Epithelial cell of esophagus (primary cell): ENCODE measurements around the gene TTC38.

ENCODE experiments used
- DNase-seq: peaks from one replicate; pipeline ENCODE4 v3.0.0; 2010; ENCODE audit warnings: low read depth
- H3K4me3 ChIP-seq: 2 replicates; pipeline ENCODE4 v1.5.1; 2011; ENCODE audit warnings: mild to moderate bottlenecking, low read length, control low read depth
- TF ChIP-seq, protein P1 (sequence below): IDR thresholded peaks from 2 replicates; pipeline ENCODE4 v1.5.1; 2011; ENCODE audit warnings: low read depth, mild to moderate bottlenecking, low read length, control low read depth, inconsistent platforms; ENCODE audit not compliant: insufficient read depth; ENCODE audit errors: missing control alignments

TTC38 gene

DNA sequence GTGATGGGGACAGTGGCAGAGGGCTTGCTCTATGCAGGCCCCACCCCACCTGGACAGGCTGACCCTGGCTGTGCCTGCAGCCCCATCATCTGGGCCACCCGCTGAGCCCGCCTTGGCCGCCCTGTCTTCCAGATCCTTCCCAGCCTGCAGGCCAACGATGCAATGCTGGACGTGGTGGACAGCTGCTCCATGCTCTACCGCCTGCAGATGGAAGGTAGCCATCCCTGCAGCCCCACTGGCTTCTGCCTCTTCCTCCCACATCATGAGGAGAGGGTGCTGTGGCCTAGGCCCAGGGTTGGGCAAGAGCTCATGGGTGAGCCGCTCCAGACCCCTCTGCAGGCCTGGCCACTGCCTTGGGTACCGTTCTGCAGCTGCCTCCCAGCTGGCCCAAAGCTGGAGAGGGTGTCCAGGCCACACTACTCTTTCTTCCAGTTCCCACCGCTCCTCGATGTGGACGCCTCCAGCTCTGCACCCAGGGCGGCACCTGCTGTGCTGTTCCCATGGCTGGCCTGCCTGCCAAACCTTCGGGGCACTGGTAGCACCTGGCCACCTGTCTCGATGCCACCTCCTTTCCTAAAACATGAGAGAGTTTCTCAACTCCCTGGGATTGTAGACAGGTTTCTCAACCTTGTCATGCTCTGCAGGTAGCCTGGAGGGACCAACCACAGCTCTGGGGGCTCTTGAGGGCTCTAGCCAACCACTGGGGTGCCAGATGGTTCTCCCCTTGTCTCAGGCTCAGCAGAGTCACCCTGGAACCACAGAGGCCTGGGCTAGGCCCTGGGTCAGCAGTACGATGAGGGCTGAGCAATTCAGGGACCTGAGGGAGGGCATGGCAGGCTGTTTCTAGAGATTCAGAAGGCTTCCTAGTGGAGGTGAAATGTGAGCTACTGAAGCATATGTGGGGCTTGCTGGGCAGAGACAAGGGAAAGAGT, 19.4 kb downstream of the TTC38 start:
- no peak overlapping the region for H3K4me3 ChIP-seq
- TF ChIP-seq, protein P1, sequence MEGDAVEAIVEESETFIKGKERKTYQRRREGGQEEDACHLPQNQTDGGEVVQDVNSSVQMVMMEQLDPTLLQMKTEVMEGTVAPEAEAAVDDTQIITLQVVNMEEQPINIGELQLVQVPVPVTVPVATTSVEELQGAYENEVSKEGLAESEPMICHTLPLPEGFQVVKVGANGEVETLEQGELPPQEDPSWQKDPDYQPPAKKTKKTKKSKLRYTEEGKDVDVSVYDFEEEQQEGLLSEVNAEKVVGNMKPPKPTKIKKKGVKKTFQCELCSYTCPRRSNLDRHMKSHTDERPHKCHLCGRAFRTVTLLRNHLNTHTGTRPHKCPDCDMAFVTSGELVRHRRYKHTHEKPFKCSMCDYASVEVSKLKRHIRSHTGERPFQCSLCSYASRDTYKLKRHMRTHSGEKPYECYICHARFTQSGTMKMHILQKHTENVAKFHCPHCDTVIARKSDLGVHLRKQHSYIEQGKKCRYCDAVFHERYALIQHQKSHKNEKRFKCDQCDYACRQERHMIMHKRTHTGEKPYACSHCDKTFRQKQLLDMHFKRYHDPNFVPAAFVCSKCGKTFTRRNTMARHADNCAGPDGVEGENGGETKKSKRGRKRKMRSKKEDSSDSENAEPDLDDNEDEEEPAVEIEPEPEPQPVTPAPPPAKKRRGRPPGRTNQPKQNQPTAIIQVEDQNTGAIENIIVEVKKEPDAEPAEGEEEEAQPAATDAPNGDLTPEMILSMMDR: no peak
- no peak for DNase-seq

DNA sequence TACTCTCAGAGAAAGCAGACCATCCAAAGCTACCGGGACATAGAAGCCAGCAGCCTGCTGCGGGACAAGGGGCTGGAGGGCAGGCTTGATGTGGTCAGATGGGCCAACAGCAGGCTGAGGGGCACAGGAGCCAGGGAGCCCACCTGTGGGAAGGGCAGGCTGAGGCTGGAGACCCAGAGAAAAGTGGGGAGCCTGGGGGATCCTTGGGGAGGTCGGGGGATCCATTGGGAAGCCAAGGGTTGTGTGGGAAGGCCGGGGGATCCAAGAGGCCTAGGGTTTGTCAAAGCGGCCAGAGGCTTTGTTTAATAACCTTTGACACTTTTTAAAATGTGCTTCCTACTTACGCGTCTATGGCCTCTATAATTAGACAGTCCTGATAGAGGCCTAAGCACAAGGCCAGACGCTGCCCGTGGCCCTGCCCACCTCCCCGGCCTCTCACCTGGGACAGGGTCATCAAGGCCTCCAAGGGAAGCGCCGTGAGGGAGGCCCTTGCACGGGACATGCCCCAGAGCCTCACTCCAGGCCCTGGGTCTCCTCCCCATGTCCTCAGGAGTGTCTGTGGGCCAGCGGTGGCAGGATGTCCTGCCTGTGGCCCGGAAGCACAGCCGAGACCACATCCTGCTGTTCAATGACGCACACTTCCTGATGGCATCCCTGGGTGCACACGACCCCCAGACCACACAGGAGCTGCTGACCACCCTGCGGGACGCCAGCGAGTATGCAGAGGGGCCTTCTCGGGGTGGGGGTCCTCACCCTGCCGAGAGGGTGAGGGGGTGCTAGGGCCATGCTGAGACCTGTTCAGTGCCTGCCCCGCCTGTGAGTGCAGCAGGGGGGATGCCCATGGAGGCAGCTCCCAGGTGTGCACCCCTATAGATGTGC, 20.3 kb downstream of the TTC38 start:
- TF ChIP-seq, protein P1: no peak
- DNase-seq: no peak
- no peak overlapping the region for H3K4me3 ChIP-seq

DNA sequence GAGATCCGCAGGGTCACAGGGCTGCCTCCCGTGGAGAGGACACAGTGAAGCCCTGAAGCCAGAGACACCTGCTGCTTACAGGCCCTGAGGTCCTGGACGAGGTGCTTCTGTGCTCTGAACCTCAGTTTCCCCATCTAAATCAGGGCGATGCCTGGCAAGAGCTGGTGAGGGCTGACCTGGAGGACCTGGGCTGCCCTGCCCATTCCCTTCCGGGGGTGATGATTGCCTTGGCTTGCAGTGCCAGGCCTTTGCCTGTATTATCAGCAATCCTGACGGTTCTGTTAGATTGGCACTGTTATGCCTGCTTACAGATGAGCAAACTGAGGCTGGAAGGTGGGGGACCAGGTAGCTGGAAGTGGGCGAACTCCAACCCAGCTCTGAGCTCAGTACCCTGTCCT, 21.0 kb downstream of the TTC38 start:
- TF ChIP-seq, protein P1: no peak
- H3K4me3 ChIP-seq: no peak overlapping the region
- no peak for DNase-seq

DNA sequence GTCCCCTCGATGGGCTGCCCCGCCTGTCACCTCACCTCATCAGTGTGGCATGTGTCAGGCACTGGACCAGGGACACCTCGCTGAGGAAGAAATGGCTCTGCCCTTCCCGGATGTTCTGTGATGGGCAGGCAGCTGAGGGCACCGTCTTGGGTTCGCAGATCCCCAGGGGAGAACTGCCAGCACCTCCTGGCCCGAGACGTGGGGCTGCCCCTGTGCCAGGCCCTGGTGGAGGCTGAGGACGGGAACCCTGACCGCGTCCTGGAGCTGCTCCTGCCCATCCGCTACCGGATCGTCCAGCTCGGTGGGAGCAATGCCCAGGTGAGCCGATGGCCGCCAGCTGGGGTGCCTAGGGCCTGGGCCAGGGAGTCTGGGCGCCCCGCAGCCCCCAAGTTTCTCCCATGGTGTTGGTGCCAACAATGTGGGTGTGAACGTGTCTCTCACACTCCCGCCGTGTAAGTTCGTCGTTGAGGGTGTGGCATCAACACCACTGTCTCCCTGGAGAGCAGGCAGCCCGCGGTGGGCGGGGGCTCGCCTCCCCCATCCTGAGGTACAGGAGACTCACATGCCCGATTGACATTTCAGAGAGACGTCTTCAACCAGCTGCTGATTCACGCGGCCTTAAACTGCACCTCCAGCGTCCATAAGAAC, 21.6 kb downstream of the TTC38 start:
- no peak for DNase-seq
- H3K4me3 ChIP-seq: no peak overlapping the region
- TF ChIP-seq, protein P1: no peak

DNA sequence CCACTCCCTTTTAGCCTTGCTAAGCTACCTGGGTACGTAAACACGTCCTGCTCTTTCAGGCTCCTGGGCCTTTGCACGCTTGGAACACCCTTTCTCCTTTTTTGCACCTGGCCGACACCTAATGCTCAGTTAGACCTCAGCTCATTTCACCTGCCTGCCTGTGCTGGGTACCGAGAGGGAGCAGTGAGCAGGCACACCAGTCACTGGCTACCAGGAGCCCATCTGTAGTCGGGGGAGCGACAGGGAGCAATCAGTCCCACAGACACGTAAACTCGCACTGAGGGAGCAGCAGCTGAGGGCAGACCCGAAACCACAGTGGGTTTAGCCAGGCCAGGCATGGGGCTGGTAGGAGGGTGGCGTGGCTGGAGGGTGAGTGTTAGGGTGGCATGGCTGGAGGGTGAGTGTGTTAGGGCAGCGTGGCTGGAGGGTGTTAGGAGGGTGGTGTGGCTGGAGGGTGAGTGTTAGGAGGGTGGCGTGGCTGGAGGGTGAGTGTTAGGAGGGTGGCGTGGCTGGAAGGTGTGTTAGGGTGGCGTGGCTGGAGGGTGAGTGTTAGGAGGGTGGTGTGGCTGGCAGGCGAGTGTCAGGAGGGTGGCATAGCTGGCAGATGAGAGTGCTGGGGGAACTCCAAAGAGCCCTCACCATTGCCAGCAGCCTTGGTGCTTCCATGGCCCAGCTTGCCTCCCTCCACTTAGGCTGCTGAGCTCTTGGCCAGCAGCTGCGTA, 22.5 kb downstream of the TTC38 start:
- TF ChIP-seq, protein P1: no peak
- H3K4me3 ChIP-seq: no peak overlapping the region
- DNase-seq: no peak
